GM21576 (cell line): Measurements from ENCODE around the gene ZHX3.
A peak's percentile ranks its signal among the peaks of the same experiment; 100 is the strongest.

Experiments
- ATAC-seq: cut with Tn5 transposase; IDR thresholded peaks from one replicate; pipeline ENCODE4 v1.9.1; 2021; ENCODE audit warnings: mild to moderate bottlenecking, moderate library complexity; ENCODE audit not compliant: unreplicated experiment

The ZHX3 gene

DNA sequence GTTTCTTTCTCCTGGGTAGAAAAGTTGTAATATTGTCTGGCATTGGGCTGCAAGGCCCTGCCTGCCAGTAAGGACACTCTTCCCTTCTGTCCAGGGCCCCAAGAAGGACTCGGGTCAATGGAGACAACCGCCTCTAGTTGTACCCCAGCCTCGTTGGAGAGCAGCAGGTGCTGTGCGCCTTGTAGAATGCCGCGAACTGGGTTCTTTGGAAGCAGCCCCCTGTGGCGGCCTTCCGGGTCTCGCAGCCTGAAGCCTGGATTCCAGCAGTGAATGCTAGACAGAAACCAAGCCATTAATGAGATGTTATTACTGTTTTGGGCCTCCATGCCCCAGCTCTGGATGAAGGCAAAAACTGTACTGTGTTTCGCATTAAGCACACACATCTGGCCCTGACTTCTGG, 143.2 kb downstream of the ZHX3 start:
- ATAC-seq = no peak

DNA sequence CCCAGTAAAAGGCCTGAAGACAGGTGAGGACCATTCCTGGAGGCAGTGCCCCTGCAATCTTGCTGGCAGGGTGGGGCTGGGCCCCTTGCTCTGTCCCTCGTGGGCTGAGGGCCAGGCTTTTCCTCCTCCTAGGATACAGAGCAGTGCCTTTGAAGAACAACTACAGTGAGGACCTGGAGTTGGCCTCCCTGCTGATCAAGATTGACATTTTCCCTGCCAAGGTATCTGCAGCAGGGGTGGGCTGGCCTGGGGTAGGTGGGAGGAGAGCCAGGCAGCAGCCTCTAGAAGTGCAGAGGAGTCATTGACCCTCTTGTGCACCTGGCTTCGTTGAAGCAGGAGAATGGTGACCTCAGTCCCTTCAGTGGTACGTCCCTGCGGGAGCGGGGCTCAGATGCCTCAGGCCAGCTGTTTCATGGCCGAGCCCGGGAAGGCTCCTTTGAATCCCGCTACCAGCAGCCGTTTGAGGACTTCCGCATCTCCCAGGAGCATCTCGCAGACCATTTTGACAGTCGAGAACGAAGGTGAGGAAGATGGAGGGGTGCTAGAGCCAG, 143.7 kb downstream of the ZHX3 start:
- ATAC-seq = no peak

DNA sequence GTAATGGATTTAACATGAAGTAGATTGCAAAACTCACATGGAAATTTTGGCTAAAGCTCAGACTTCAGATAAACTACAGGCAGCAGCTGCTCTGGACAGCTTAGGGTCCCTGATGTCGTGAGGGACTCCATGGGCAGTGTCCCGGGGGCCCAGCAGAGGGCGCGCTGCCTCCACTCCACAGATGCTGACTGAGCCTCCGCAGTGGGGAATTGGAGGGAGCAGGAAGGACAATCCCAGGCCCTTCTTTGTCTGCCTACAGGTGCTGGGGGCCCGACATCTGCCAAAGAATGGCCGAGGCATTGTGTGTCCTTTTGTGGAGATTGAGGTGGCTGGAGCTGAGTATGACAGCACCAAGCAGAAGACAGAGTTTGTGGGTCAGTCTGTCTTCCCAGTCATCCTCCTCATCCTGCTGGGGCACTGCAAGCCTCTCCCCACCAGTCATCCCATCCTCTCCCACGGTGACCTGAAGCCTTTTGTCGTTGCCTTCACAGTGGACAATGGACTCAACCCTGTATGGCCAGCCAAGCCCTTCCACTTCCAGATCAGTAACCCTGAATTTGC, 144.3 kb downstream of the ZHX3 start:
- no peak for ATAC-seq

DNA sequence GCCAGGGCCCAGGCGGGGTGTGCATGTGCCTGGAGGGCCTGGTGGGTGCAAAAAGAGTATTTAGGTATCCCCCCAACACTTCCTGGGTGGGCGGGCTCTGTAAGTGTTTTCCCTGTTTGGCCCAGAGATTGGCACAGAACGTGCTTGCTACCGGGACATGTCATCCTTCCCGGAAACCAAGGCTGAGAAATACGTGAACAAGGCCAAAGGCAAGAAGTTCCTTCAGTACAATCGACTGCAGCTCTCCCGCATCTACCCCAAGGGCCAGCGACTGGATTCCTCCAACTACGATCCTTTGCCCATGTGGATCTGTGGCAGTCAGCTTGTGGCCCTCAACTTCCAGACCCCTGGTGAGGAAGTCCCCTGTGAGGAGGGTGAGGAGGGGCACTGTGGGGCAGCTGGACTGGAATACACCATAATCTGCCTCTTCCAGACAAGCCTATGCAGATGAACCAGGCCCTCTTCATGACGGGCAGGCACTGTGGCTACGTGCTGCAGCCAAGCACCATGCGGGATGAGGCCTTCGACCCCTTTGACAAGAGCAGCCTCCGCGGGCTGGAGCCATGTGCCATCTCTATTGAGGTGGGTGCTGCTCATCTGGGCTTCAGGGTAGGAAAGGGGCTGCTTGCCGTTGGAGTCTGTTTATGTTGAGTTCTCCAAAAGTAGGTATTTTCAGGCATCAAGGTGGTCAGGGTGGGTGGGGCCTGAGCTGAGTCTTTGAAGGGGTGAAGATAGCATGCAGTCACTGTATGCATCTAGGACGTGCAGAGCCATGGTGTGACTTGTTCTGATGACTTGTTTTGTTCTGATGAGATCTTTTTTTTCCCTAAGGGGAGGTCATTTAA, 145.0 kb downstream of the ZHX3 start:
- no peak for ATAC-seq

DNA sequence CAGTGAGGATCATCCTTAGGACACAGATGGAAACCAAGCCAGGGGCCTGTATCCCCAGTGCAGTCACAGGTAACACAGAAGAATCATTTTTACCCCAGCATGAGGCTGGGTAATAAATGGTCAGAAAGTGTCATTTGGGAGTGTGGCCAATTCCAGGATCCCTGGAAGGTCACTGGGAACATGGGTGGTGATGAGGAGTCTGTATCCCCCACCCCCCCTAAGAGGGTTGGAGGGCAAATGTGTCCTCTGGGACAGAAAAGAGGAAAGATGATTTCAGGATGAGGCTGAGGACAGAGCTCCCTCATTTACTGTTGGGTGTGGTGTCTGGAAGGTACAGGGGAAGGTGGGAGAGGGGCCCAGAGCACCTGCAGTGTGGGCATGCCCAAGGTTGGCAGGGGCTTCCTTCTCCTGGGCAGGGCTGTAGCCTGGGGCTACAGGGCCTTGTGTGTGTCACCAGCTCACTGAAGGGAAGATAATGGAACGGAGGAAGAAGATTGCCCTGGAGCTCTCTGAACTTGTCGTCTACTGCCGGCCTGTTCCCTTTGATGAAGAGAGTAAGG, 145.7 kb downstream of the ZHX3 start:
- no peak for ATAC-seq

DNA sequence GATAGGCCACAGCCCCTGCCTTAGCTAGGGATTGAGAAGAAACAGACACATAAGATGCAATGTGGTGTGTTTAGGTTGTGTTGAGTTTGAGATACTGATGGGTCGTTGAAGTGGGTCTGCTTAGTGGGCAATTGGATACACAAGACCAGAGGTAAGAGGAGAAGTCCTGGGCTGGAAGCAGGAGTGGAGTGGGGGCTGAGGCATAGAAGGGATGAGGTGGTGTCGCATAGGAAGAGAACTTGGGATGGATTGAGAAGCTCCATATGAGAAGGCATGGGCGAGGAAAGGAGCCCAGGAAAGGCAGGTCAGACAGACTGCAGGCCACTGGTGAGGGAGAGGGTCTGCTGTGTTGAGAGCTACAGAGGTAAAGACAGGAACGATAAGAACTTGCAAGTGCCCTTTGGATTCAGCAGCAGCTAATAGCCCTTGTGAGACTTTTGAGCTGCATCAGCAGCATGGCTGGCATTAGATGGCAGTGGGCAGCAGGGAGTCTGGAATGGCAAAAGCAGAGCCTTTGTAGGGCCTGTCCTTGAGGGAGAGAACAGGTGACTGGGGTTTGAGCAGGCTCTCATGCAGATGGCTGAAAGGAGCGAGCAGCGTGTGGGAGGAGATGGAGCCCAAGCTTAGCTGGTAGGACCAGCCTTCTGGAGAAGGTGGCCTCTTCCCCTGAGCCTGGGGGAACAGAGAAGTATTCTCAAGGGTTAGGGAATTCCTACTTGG, 147.0 kb downstream of the ZHX3 start:
- ATAC-seq = no peak

DNA sequence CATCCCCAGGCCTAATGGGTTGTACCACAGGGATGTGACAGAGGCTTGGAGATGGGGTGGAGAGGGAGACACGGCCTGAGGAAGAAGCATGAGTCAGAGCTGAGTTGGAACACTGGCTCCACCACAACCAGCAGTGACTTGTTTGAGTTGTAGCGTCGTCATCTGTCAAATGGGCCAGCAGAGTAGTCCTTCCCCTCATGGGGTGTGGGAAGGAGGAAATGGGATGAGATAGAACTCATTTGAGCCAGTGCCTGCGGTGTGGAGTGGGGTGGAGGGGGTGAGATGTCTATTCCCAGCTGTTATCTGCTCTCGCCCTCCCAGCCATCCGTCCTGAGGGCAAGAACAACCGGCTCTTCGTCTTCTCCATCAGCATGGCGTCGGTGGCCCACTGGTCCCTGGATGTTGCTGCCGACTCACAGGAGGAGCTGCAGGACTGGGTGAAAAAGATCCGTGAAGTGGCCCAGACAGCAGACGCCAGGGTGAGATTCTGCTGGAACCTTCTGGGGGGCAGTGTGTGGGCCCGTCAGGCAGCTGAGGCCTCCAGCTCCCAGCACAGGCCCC, 147.7 kb downstream of the ZHX3 start:
- no peak for ATAC-seq

DNA sequence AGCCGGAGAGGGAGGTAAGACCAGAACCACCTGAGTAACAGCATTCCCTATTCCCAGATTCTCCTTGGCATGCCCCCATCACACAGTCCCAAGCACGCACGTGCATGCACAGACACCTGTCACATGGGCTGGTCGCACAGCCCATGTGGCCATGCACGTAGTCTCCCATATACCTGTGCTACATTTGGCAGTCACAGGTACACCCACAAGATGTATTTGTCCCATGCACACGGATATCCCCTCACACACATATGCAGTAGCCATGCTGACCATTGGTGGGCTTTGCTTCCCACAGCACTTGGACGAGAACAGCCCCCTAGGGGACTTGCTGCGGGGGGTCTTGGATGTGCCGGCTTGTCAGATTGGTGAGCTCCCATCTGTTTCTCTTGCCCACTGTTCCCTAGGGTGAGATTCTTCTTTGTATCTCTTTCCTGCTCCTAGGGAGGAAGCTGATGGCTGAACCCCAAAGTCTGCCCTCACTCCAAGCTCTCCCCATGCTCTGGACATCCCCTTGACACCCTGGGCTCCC, 148.3 kb downstream of the ZHX3 start:
- no peak for ATAC-seq

DNA sequence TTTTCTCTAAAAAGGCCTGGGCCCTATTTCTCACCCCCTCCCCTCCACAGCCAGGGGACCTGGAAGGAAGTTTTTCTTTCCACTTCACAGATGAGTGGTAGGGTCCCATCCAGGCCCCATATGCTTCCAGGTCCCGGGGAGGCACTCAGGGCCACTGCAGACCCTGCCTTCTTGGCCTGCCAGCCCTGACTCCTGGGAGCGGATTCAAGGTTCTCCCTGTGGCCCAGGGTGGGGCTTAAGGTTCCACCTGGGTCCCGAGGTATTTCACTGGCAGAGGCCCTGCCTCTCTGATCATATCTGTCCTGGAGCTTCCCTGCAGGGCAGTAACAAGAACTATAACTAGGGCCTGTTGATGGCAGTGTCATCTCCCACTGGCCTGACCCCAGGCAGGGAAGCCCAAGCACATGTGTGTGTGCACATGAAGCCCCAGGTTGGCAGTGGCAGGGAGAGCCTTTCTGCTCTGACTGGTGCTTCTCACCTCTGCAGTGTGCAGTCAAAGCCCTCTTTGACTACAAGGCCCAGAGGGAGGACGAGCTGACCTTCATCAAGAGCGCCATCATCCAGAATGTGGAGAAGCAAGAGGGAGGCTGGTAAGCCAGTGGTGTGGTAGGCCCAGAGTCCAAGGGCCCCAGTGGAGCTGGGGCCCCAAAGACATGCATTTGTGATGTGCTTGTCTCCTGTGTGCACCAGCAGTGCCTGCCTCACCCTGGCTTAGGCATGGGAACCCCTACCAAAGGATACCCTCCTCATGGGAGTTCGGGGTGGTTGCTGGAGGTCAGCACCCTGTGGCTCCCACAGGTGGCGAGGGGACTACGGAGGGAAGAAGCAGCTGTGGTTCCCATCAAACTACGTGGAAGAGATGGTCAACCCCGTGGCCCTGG, 149.0 kb downstream of the ZHX3 start:
- no peak for ATAC-seq

DNA sequence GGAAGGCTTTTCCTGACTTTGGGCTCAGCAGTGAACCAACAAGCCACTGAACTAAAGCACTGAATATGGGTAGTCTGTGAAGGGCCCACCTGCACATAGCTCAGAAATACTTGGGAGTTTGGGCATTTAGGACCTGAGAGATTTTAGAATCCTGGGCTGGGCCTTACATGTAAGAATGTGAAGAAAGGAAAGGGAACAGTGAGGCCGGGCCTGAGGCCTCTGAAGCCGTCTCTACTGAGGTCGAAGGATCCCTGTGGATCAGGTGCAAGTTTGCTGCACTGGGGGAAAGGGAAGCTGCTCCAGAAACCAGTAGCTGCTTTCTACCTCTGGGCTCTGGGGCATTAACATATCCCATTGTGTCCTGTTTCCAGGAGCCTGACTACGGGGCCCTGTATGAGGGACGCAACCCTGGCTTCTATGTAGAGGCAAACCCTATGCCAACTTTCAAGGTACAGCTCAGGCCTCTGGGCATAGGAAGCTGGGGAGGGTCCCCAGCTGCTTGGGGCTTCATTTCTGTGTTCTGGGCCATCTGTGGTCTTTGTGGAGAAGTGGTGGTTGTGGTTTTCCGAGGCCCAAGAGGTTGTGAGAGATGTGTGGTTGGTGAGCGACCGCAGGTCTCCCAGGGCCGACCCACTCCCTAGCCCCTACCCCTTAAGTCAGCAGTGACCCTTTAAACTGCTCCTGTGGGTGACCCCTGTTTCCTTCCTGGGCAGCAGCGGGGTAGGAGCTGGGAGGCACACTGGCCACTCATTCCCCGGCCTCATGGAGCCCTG, 149.9 kb downstream of the ZHX3 start:
- peak; percentile 48 for ATAC-seq

DNA sequence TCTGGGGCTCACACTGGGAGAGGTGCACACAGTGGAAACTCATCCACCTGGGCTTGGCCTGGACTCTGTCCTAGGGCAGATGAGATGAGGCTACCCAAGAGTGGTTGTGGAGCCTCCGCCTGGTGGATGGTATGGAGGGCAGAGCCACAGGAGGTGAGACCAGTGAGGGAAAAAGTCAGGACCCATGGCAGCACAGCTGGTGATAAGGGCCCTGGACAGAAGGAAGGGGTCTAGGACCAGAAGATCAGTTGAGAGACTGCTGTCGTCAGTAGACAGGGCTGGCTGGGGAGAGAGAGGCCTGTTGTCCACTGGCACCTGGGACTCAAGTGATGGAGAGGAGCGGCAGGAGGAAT, 150.4 kb downstream of the ZHX3 start:
- no peak for ATAC-seq

DNA sequence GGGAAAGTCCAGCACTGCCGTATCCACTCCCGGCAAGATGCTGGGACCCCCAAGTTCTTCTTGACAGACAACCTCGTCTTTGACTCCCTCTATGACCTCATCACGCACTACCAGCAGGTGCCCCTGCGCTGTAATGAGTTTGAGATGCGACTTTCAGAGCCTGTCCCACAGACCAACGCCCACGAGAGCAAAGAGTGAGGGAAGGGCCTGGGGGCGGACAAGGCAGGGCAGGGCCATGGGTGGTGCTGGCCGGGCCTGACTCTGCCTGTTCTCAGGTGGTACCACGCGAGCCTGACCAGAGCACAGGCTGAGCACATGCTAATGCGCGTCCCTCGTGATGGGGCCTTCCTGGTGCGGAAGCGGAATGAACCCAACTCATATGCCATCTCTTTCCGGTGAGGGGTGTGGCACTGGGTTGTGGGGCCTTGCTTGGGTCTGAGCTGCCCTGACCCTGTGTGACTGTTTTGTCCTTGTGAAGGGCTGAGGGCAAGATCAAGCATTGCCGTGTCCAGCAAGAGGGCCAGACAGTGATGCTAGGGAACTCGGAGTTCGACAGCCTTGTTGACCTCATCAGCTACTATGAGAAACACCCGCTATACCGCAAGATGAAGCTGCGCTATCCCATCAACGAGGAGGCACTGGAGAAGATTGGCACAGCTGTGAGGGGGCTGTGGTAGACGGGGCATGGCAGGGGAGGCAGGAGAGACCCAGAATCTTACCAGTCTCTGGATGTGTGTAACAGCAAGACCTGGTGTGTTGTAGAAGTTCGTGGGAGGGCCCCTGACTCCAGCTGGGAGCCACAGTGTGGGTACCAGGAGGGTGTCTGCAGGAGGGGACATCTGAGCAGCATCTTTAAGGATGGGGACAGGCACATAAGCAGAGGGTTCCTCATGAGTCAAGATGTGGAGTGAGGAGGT, 151.1 kb downstream of the ZHX3 start:
- no peak for ATAC-seq

DNA sequence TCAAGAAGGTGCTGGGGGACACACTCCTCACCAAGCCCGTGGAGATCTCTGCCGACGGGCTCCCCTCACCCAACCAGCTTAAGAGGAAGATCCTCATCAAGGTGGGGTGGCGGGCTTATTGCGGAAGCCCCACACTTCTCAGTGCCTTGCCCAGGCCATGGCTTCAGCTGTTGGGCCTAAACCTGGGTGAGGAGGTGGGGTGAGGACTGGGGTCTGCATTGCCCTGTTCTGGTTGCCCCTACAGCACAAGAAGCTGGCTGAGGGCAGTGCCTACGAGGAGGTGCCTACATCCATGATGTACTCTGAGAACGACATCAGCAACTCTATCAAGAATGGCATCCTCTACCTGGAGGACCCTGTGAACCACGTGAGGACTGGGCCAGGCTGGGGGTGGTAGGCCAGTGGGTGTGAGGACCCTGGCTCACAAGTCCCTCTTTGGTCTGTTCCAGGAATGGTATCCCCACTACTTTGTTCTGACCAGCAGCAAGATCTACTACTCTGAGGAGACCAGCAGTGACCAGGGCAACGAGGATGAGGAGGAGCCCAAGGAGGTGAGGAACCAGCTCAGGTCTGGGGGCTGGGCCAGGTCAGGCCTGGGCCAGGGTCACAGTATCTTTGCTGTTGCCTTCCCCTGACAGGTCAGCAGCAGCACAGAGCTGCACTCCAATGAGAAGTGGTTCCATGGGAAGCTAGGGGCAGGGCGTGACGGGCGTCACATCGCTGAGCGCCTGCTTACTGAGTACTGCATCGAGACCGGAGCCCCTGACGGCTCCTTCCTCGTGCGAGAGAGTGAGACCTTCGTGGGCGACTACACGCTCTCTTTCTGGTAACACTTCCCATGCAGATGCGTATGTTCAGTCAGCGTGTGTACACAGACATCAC, 152.3 kb downstream of the ZHX3 start:
- no peak for ATAC-seq

DNA sequence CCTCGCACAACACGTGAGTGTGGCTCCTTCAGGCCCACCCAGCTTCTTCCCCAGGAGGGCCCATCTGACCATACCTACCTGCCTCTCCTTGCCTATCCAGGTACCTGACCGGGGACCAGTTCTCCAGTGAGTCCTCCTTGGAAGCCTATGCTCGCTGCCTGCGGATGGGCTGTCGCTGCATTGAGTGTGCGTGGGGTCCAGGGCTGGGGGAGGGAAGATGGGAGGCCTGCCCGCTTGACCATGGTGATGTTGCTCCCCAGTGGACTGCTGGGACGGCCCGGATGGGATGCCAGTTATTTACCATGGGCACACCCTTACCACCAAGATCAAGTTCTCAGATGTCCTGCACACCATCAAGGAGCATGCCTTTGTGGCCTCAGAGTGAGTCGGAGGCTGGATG, 153.7 kb downstream of the ZHX3 start:
- ATAC-seq = no peak

DNA sequence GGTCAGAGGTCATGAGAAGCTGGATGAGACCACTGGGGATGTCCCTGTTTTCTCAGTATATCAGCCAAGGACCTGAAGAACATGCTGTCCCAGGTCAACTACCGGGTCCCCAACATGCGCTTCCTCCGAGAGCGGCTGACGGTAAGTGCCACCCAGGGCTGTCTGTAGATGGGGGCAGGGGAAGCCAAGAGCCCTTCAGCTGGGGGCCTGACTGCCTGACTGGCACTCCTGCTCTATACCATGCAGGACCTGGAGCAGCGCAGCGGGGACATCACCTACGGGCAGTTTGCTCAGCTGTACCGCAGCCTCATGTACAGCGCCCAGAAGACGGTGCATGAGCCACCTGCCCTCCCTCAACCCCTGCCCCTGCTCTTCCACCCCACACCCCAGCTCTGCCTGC, 155.1 kb downstream of the ZHX3 start:
- no peak for ATAC-seq

DNA sequence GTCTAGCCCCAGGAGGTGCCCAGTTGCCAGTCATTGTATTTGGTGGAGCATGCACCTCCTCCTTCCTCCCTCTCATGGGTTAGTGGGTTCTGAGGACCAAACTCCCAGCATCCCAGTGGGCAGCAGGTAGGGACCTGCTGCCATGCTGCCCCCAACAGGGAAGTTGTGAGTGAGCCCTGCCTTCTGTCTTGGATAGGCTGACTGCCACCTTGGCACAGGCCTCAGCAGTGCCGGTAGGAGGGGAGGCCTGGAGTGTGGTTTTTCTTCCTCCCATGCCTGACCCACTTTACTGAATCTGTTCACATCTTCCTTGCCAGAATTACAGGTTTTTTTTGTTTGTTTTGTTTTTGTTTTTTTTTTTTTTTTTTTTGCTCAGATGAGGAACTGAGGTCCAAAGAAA, 155.6 kb downstream of the ZHX3 start:
- no peak for ATAC-seq

DNA sequence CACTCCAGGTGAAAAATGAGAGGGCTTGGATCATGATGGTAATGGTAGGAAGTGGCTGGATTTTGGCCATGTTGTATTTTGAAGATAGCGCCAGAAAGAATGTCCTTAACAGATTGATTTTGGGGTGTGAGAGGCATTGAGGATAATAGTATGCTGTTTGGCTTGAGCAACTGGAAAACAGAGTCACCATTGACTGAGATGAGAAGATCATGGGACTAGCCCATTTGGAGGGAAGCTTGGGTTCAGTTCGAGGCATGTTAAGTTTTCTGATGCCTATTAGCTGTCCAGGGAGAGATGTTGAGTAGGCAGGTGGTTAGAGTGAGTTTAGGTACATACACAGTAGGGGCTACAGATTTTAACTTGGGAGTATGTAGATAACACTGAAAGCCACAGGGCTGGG, 156.8 kb downstream of the ZHX3 start:
- ATAC-seq = no peak
